HG03135 (cell line): ENCODE data around the gene LMX1B.
"Not testable (repeated sequence)": the region's sequence is repeated elsewhere in the genome, so short reads cannot be mapped to it uniquely, and the experiment has no call there.

ENCODE experiments used
- ATAC-seq: cut with Tn5 transposase; IDR thresholded peaks from one replicate; pipeline ENCODE4 v1.9.1; 2021; ENCODE audit warnings: mild to moderate bottlenecking, moderate library complexity; ENCODE audit not compliant: unreplicated experiment

The LMX1B gene

DNA sequence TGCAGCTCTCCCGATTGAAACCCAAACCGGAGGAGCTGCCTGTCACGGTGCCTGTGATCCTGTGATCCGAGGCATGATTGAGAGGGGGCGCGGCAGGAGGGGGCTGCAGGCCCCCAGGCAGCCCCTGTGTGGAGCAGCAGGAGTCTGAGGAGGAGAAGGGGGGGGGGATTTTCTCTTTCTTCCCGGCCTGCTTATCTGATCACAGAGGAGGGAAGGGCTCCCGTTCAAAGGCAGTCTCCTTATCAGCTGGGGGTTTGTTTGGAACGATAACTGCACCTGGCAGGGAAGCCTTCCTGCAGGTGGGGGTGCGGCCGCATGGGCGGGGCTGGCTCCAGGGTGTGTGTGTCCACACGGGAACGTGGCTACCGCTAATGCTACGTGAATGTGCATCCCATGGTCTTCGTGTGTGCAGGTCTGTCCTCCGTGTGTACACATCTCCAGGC, 38.4 kb downstream of the LMX1B start:
- no peak for ATAC-seq

DNA sequence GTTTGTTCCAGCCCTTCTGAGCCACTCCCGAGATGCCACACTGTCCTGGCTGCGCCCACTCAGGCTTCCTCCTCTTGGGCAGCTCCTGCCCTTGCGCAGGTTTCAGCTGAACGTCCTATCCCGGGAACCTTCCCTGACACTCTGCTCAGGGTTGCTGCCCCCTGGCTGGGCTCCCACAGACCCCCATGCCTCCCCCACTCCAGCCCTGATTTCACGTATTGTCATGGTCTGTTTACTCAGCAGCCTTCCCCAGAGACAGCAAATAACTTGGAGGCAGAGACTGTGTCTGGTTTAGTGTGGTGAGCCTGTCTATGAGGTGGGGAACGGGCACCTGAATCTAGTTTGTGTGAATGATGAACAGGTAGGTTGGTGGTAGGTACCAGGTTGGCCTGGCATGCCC, 40.4 kb downstream of the LMX1B start:
- no peak for ATAC-seq

DNA sequence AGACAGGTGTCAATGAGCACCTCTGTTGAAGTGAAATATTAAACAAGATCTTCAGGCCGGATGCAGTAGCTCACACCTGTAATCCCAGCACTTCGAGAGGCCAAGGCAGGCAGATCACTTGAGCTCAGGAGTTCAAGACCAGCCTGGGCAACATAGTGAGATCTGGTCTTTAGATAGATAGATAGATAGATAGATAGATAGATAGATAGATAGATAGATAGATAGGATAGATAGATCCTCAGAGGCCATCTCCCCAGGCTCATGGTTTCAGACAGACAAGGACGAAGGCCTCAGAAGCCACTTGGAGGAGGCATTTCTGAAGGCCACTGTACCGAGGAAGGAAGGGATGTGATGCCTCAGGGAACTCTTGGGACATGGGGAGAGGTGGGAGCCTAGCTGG, 42.5 kb downstream of the LMX1B start:
- not testable (repeated sequence) for ATAC-seq

DNA sequence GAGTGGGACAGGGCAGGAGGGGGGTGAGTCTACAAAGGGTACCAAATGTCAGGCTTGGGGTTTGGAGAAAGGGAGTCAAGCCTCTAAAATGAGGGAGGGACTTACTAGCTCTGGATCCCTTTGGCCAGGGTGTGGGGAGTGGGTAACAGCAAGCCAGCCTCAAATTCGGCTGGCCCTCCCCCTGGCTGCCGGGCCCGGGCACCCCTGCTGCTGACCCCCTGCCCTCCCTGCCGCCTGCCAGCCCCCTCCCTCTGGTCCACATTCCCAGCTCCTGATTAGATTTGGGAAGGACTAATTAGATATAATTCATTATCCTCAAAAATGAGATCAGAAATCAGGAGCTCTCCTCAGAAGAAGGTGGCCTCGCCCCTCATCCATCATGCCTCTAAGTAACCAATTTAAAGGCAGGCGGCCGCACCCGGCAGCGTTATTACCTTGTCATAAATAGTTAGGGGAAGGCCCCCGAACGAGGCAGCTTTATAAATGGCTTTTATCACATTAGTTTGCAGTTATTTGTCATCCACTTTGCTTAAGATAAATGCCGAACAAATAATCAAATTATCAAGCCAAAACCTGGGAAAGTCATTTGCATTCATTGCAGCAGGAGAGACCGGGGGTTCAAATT, 44.6 kb downstream of the LMX1B start:
- ATAC-seq = no peak

DNA sequence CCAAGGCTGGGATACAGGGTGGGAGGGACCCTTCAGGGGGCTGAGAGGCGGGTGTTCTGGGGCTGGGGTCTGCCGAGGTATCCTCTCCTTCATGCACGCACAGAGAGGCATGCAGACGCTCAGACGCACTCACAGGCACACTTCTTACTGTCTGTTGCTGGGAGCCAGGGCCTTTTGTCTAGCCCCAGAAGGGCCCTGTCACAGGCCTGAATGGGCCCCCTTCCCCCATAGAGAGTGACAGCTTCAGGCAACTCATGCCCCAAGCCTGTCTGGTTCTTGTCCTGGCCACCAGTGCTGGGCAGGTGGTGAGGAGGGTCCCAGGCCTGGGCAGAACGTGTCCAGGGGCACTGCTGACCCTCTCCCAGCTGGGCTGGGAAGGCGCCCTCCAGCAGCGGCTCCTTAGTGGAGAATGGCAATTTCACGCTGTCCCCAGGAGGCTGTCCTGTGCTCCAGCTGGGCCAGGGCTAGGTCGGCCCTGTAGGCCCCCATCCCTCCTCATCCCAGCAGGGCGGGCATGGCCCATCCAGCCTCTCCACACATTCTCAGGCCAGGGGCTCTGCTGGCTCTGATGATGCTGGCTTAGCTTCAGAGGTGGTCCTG, 45.3 kb downstream of the LMX1B start:
- ATAC-seq = no peak

DNA sequence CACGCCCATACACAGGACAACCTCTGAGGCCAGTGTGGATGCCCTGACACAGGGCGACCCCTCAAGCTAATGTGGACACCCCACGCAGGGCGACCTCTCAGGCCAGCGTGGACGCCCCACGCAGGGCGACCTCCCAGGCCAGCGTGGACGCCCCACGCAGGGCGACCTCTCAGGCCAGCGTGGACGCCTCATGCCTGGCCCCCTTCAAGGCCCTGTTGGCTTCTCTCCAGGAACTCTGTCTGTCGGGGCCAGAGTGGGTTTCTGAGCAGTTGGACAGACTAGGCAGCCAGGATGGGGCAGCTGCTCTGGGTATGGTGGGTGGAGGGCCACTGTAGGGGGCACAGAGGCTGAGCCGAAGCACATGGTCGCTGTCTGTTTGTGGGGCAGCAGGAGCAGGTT, 47.4 kb downstream of the LMX1B start:
- ATAC-seq = no peak

DNA sequence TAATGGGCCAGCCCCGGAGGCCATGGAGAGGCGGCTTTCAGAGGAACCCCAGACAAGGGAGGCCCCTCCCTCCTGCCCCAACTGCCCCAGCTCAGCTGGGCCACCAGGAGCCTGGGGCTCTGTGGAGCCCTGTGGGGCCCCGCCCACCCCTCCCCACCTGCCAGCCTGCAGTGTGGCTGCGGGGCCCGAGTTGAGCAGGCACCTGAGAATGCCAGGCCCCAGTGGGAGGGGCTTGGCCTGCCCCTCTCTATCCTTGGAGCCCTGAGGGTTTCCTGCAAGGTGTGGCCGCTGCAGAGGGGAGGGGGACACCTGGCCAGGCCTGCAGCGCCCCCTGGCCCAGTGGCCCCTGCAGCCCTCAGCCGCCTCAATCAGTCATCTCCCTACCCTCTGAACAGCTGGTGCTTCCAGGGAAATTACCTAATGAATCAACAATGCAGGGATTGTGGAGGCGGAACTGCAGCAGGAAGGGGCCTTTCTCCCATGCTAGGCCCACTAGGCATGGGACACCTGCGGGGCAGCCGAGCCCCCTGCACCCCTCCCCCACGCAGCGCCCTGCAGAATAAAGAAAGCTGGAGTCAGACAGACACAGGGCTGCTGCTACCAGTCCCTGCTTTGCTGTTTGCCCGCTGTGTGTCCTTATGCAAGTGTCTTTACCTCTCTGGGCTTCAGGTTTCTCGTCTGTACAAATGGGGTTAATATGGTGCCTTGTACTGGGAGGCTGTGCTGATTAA, 48.0 kb downstream of the LMX1B start:
- no peak for ATAC-seq

DNA sequence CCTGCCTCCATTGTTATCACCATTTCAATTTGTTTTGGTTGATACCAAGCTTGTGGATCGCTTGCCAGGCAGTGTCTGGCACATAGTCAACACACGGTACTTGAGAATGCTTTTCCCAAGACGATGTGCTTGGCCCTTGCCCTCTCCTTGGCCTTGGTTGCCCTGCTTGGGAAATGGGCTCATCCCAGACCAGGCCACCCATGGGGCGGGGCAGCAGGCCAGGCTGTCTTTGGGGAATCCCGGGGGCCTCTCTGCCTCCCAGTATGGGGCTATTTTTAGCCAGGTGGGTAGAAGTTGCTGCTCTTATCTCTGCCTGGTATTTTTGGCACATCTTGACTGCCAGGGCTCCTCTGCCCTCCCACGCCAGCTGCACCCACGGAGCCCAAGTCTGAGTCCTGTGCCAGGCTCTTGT, 49.9 kb downstream of the LMX1B start:
- ATAC-seq = no peak

DNA sequence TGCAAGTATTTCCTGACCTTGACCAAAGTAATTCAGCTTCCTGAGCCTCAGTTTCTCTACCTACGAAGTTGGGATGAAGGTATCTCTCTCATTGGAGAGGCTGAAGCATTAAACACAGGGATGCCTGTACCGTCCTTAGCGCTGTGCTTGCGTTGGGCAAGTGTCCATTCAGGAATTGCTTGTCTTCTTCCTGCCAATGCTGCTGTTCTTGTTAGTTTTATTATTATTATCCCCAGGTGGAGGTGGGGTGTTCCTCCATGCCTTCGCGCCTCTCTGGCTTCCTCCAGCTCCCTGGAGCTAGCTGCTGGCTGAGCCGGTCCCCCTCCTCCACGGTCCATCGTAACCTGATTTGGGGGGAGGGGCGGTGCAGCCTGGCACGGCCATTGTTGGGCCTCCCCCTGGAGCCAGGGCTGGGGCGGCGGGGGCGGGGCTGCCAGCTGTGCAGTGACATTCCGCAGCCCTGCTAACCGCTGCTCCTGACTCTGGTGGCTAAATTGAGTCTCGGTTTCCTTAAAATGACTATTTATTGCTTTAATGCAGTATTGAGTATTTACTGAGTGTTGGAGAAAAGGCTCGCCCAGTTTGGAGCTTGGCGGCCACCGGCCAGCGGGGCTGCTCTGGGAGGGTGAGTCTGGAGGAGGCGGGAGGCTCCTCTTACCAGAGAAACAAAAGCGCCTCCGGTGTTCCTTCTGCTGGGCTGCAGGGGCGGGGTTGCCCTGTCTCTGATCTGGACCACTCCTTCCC, 51.3 kb downstream of the LMX1B start:
- ATAC-seq = no peak

DNA sequence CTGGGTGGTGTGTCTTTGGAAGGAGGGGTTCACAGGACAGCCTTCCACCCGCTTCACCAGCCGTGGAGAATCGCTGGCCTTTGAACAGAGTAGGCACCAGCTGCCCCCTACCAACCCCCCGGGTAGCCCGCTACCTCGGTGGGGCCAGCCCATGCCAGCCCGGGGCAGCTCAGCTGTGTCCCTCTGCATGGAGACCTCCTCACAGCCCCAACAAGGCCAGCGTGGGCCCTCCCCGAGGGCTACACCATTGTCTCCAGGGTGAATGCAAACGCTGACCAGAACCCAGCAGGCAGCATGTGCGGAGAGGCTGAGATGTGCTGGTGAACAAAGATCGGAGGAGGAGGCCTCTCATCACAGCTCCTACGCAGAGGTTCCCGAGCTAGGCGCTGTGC, 51.9 kb downstream of the LMX1B start:
- no peak for ATAC-seq

DNA sequence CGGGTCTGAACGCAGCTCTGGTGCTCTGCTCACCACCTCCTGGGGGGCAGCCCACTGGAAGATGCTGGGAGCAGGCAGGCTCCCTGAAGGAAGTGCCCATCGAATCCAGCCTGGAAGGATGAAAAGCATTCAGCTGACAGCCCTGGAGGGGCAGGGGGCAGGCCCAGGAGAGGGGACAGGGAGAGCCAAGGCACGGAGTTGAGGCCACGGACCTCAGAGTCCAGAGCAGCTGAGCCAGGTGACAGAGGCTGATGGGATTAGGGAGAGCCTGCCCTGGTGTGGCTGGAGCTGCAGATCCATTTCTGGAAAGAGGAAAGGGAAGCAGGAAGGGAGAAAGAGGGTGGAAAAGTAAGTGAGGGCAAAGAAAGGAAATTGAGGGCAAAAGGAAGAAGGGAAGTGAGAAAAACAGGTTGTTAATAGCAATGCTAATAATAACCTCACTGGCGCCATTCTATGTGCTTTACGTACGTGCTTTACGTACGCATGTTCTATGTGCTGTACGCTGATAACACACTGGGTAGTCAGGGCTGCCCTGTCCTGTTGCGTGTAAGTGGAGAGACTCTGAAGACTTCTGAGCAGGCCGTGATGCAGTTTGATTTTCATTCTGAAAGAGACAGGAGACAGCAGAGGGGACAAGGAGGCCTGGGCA, 52.6 kb downstream of the LMX1B start:
- no peak for ATAC-seq

DNA sequence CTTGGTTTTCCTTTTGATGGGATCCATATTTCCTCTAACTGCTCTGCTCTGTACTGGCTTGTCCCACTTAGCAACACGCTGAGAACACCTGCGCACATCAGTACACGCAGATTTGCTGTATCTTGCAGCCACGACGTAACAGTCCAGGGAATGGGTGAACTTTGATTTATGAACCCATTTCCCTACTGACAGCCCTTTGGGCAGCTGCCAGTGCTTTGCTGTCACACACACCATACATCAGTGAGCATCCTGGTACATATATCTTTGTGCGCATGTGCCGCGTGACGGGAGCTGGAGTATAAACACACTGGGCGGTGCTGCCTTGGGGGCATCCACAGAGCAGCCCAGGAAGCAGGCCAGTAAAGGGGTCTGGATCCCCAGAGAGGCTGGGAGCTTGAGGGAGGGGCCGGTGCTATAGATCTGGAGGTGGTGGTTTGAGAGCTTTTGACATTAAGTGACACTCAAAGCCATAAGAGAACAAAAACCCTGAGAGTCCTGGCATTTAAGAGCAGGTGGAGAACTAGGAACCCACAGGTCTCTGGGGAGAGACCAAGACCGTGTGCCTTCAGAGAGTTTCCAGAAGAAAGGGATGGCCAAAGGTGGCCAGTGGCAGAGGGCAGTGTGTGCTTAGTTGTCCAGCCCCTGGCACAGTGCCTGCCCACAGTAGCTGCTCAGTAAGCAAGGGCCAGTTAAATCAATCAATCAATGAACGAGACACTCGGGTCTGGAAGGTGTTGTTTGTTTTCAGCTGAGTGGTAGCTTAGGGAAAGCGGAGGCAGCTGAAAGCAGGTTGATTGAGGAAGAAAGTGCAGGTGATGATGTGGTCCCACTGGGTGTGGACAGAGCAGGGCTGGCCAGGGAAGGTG, 53.7 kb downstream of the LMX1B start:
- no peak for ATAC-seq

DNA sequence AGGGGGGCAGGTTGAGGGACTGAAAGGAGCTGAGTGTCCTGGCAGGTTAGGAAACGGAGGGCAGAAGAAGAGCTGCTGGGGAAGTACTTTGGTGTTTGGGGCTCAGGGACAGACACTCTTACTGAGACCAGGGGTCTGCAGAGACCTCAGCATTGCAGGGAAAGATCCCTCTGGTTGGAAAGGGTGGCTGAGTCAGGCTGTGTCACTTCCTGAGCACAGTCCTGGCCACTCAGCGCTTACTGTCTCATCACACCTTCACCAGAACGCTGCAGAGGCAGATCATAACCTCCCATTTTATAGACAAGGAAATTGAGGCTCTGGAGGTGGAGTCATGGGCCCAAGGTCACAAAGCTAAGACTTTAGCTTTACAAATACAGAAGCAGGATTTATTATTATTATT, 54.3 kb downstream of the LMX1B start:
- ATAC-seq = no peak

DNA sequence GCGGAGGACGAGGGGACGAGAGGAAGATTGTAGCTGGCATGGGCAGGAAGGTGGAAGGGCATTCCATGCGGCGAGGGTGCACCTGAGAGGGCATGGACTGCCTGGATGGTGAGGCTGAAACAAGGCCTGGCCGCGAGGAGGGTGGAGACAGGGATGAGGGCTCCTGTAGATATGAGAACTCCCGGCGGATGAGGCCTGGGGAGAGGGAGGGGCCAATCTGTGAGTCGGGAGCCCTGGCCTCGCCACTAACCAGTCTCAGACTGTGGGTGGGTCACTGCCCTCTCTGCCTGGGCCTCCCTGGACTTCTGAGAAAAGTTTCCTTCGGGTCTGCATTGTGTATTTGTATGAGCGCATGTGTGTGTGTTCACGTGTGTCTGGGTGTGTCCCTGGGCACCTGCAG, 55.4 kb downstream of the LMX1B start:
- ATAC-seq = no peak

DNA sequence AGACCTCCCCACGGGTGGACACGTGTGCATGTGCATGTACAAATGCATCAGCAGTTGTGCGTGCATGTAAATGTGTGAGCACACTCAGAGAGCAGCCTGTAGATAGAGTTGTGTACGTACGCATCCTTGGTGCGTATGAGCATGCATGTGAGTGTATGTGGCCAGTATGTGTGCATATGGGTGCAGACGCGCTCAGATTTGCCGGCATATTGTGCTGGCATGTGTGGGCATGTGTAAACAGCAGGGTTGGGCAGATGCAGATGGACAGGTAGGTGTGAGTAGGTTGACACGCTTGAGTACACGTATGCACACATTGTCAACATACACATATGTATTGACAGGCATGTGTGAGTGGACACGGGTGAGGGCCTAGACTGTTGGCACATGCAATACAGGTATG, 56.5 kb downstream of the LMX1B start:
- ATAC-seq = no peak

DNA sequence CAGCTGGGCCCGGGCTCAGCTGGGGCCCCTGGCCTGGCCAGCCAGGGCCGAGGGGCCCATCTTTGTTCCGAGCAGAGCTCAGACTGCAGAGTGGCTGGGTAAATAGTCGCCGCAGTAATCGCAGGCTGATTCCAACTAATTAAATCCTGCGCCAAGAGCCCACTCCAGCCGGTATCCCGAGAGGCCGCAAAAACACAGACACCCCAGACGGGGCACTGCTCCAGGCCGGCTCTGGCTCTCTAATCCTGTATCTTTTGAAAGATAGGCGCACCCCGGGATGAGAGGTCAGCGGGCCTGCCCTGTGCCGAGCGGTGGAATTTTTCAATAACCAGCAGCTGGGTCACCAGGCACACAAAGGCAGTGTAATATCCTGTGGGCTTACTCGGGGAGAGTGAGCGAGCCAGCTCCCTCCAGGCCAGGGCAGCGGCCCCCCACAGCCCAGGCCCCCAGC, 57.7 kb downstream of the LMX1B start:
- ATAC-seq = no peak

DNA sequence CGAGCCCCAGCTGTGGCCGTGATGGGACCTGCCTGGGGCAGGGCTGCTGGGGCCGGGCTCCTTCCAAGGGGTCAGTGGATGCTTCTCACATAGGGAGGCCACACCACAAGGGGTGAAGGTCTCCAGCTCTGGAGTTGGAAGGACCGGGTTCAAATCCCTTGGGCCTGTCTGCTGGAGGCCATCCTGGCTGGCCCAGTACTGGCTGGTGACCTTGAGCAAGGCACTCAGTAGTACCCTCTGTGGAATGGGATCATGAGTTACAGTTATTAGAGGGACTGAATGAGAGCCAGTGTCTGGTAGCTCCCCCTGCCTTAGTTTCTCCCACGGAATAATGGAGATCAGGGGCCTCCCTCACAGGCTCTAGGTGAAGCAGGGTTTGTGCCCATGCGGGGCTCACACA, 58.3 kb downstream of the LMX1B start:
- ATAC-seq = no peak

DNA sequence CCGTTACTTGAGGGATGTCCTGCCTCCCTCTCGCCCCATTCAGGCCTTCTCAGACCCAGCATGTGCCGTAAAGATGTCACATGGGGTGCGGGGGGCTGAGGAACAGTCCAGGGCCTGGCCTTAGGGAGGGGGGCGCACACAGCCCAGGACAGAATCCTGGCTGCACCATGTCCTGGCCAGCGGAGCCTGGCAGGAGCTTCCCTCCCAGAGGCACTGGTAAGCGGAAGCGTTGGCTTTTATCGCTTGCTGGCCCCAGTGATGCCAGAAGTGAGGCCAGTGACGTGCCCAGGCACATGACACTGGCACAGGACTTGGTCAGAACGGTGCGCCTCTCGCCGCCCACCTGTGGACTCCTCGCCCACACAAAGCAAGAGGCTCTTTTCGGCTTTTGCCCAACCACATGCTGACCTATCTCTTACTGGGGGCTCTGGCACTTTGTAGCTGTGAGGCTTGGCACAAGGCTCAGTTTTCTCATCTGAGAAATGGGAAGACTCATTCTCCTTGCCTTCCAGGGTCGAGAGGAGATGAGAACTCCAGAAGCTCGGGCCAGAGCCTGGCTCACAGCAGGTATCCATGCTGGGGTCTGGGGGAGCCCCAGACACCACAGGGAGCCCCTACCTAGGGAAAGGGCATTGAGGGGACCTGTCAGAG, 59.0 kb downstream of the LMX1B start:
- ATAC-seq = no peak

DNA sequence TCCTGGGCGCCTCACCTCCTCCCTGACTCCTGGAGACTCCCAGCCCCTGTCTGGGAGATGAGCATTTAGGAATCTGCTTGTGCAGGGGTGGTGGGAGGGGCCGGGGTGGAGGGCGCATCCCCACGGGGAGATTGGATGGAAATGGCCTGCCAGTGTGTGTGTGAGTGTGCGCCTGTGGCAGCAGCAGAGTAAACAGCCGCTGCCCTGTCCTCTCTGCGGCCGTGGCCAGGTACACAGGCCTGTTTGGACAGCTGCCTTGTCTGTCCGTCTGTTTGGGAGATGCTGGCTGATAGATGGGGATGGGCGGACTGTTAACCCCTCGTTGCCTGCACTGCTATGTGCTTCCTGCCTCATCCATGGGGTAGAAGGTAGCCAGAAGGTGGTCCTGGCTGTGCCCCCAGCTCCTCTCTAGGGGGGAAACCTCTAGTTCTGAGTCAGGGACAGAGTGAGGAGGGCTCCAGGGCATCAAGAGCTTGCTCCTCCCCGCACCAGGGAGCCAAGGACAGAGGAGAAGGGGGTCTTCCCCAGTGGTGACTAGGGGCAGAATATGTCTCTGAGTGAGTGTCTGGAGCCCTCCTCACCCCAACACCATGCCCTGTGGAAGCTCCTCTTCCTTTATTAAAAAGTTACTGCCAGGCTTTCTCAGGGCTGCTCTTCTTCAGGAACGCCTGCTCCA, 60.1 kb downstream of the LMX1B start:
- ATAC-seq = no peak
